IPS DF 6.9 (cell line): ENCODE data around the gene PREP.

Experiments
- DNase-seq: peaks from one replicate; pipeline ENCODE4 v3.0.0-alpha.2; 2013; ENCODE audit warnings: low read depth, low spot score
- H3K27ac ChIP-seq: one replicate; pipeline ENCODE4 v1.5.1; 2013; ENCODE audit warnings: low read length, control low read depth
- H3K27me3 ChIP-seq: 2 replicates; pipeline ENCODE4 v1.6.1; 2013; ENCODE audit warnings: mild to moderate bottlenecking, low read length; ENCODE audit not compliant: control insufficient read depth, insufficient read depth
- H3K36me3 ChIP-seq: 2 replicates; pipeline ENCODE4 v1.6.1; 2013; ENCODE audit warnings: low read length; ENCODE audit not compliant: control insufficient read depth, insufficient read depth
- H3K4me1 ChIP-seq: 2 replicates; pipeline ENCODE4 v1.6.1; 2013; ENCODE audit warnings: low read length; ENCODE audit not compliant: control insufficient read depth, insufficient read depth
- H3K4me3 ChIP-seq: 2 replicates; pipeline ENCODE4 v1.5.1; 2013; ENCODE audit warnings: mild to moderate bottlenecking, low read length
- H3K9me3 ChIP-seq: 2 replicates; pipeline ENCODE4 v1.6.1; 2013; ENCODE audit warnings: low read length, inconsistent platforms; ENCODE audit not compliant: control insufficient read depth, insufficient read depth
- WGBS: extraction: QIAGEN DNeasy Blood & Tissue Kit; methylation state at CpG from one replicate; pipeline ENCODE4 v1.1.7; 2013; ENCODE audit warnings: mixed read lengths, missing lambda C conversion rate; ENCODE audit not compliant: insufficient read length, insufficient coverage; 5-methylcytosine and 5-hydroxymethylcytosine counted together

The PREP gene

DNA sequence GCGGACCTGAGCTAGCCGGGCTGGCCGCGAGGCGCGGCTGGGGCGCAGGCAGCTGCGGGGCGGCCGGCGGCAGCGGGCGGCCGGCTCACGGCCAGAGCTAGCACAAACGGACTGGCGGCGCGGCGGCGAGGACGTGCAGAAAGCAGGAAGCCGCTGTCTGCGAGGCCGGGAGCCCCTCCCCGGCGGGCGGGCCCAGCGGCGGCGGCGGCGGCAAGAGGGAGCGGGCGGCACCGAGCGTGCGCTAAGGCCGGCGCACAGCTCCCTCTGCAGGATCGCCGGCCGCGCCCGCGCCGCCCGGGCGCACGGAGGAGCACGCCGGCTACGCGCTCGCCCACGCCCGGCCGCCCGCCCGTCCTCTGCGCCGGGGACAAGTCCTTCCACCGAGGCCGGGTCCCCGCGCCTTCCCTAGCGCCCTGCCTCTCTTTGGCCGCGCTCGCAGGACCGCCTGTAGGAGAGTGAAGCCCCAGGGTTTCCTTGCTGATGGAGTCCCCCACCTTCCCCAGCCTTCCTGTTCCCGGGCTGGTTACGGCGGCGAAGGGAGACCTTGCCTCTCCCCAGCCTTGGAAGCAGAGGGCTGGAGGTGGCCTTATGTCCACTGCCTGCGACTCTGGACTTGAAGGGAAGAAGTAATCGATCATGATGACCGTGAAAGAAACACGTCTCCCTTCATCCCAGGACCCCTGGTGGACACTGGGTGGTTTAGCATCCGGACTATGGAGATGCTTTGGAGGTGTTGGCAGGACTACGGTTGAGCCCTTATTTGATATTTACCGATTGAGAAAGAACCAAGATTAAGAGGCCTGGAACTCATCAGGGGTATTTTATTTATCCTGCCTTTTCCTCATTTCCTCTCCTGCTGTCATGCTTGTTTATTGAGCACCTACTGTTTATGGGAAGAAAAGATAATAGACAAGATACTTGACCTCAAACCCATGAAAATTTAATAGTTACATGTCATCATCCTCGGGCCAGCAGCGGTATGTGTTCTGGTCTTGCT is at the start of gene PREP:
Gene PREP, minus strand, starts transcription at position 144 of the 997 bp plus-strand sequence. CDS start 191 bp downstream, outside the sequence.
- Histone ChIP-seq H3K27me3 (no peaks in the 10 kb centered on the region), H3K27ac (no peak within 1 kb of the TSS), H3K9me3 (no peaks in the 10 kb centered on the region), H3K36me3 (no peaks in the 10 kb centered on the region), H3K4me1 (peaks cover 2% of the 10 kb centered on the region; the same call in 1 of the 2 replicates), H3K4me3 (peak within 1 kb of the TSS; percentile 91)
- no peak for DNase-seq
- WGBS, result no CpG with 5 or more reads among the region's 84 CpGs

DNA sequence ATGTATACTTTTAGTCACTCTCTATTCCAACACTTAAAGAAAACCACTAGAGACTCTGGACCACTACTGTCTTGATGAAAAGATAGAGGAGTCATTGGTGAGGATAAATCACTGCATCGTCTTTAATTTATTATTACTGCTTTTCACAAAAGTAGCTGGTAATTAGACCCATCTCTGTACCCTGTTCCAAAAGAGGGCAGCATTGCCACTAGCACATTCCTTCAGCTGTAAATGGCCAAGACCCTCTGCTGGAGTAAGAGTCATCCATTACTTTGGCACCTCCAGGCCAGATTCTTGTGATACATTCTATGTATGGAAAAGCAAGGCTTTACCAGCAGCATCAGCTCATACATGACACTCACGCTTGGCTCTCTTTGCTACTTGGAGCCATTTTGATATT is 49.5 kb upstream of the PREP start:
- no peak for DNase-seq
- no peaks in the 10 kb centered on the region for H3K4me1 ChIP-seq
- H3K27ac ChIP-seq, result no peak overlapping the region
- no peaks in the 10 kb centered on the region for H3K9me3 ChIP-seq
- WGBS, result no CpG with 5 or more reads among the region's 2 CpGs
- H3K36me3 ChIP-seq, result no peaks in the 10 kb centered on the region
- H3K27me3 ChIP-seq, result no peaks in the 10 kb centered on the region
- no peak overlapping the region for H3K4me3 ChIP-seq

DNA sequence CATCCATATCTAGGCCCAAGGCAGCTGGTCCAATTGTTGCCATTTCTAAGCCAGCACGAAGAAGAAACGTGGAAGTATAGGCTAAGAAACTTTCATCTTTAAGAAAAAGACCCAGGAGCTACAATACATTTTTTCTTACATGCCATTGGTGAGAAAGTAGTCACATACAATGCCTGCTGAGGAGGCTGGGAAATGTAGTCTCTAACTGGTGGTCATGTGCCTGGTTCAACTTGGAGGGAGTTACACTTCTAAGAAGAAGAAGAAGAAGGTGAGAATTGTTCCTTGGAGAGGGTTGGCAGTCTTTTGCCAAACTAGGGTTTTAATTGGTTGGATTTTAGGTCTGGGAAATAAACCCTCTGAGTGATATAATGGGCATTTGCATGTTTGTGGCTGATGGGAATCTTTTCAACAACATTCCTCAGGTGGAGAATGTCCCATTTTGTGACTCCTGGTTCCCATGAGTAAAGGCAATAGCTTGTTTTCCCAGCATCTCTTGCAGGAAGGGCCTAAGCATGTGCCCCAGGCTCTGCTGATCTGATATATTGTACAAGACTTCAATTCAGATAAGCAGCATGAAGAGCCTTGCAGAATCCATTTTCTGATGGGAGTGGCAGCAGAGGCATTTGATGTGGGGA is 47.0 kb upstream of the PREP start:
- no peaks in the 10 kb centered on the region for H3K27me3 ChIP-seq
- DNase-seq, result no peak
- no peaks in the 10 kb centered on the region for H3K4me1 ChIP-seq
- H3K27ac ChIP-seq, result no peak overlapping the region
- no CpG with 5 or more reads among the region's 2 CpGs for WGBS
- H3K4me3 ChIP-seq, result no peak overlapping the region
- H3K9me3 ChIP-seq, result no peaks in the 10 kb centered on the region
- no peaks in the 10 kb centered on the region for H3K36me3 ChIP-seq

DNA sequence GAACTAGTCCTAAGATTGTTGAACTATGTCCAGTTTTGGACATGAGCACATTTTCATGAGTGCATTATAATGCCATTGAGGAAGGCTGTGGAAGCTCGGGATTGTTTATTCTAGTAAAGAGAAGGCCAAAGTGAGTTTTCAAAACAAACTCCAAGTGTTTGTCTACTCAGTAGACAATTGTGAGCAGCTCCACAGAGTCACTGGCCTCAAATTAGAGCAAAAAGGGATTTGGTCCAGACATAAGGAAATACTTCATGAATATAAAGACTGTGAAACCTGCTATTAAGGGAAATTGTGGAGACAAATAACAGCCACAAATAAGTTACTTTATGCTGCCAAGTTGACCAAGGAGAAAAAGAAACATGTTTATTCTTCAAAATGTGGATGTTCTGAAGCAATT is 42.6 kb upstream of the PREP start:
- Histone ChIP-seq H3K4me1 (no peaks in the 10 kb centered on the region), H3K27me3 (no peaks in the 10 kb centered on the region), H3K36me3 (no peaks in the 10 kb centered on the region), H3K9me3 (no peaks in the 10 kb centered on the region), H3K4me3 (no peak overlapping the region), H3K27ac (no peak overlapping the region)
- DNase-seq, result no peak
- WGBS, result no CpG with 5 or more reads among the region's 1 CpG

DNA sequence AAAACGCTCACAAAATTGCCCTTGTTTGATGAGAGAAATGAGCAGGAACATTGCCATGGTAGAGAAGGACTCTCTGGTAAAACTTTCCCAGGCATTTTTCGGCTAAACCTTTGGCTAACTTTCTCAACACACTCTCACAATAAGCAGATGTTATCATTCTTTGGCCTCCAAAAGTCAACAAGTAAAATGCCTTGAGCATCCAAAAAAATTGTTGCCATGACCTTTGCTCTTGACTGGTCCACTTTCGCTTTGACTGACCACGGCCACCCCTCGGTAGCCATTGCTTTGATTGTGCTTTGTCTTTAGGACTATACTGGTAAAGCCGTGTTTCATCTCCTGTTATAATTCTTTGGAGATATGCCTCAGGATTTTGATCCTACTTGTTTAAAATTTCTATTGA is 41.1 kb upstream of the PREP start:
- DNase-seq, result no peak
- H3K27ac ChIP-seq, result no peak overlapping the region
- no peaks in the 10 kb centered on the region for H3K4me1 ChIP-seq
- no peak overlapping the region for H3K4me3 ChIP-seq
- H3K9me3 ChIP-seq, result no peaks in the 10 kb centered on the region
- H3K27me3 ChIP-seq, result no peaks in the 10 kb centered on the region
- H3K36me3 ChIP-seq, result no peaks in the 10 kb centered on the region
- WGBS, result no CpG with 5 or more reads among the region's 6 CpGs

DNA sequence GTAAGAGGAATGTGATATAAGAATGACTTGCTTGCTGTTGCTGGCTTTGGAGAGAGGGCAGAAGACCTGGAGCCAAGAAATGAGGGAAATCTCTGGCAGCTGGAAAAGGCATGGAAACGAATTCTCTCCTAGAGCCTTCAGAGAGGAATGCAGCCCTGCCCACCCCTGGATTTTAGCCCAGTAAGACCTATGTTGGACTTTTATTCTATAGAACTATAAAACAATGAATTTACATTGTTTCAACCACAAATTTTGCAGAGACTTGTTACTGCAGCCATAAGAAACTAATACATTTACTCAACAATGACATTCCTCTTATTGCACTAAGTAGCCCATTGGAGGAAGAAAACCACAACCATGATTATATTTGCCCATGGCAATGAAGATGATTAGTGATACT is 39.5 kb upstream of the PREP start:
- no peak overlapping the region for H3K27ac ChIP-seq
- H3K27me3 ChIP-seq, result no peaks in the 10 kb centered on the region
- no peaks in the 10 kb centered on the region for H3K9me3 ChIP-seq
- no peak overlapping the region for H3K4me3 ChIP-seq
- WGBS, result no CpG with 5 or more reads among the region's 1 CpG
- DNase-seq, result no peak
- H3K36me3 ChIP-seq, result no peaks in the 10 kb centered on the region
- no peaks in the 10 kb centered on the region for H3K4me1 ChIP-seq

DNA sequence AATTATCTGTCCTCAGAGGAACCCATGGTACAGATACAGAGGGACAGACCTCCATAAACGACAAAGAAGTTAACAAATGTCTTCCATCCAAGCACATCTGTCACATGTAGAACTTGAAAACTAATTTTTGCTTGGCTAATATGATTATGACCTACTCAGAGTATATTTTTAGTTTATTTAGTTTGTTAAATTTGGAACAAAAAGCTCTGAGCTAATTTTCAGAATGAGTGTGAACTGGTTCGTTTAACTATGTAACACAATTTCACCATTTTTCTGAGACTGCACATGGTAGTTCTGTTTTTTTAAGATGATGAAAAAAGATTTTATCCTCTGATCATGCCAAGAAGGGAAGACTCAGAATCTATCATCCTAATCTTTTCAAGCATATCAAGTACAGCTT is 34.4 kb upstream of the PREP start:
- Histone ChIP-seq H3K27ac (no peak overlapping the region), H3K4me3 (no peak overlapping the region), H3K4me1 (no peaks in the 10 kb centered on the region), H3K9me3 (no peaks in the 10 kb centered on the region), H3K36me3 (no peaks in the 10 kb centered on the region), H3K27me3 (no peaks in the 10 kb centered on the region)
- DNase-seq, result no peak
- no CpG with 5 or more reads among the region's 2 CpGs for WGBS

DNA sequence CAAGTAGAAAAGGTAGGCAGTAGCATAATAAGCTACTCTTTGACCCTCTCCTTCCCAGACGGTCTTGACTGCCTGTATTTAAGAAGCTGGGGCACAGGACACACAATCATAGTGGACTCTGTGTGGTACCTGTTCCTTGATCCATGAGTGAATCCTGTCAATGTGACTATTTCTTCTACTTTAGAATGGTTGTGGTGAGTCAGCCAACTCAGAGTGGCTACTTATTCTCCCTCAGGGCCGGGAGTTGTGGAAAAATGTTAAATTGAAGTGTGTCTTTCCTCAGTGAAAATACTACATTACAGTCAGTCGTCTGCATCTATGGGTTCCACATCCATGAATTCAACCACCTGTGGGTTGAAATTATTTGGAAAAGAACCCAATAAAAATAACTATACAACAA is 30.8 kb upstream of the PREP start:
- WGBS, result no CpG with 5 or more reads among the region's 3 CpGs
- Histone ChIP-seq H3K4me1 (no peaks in the 10 kb centered on the region), H3K4me3 (no peak overlapping the region), H3K36me3 (no peaks in the 10 kb centered on the region), H3K27ac (no peak overlapping the region), H3K9me3 (no peaks in the 10 kb centered on the region), H3K27me3 (no peaks in the 10 kb centered on the region)
- no peak for DNase-seq

DNA sequence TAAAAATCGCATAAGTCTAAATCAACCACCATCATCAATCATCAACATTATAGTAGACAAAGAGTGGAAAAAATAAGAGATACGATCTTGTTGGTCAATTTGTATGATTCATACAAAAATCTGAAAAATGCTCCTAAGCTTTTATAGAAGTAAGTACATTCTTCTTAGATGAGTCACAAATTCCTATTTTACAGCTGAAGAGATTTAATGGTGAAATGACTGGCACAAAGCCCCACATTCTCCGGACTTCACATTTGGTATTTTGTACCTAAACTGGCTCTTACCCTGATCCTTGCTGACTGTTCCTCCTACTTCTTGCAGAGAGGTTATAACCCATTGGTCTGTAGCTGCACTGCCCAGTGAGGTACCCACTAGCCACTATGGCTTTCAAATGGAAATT is 29.9 kb upstream of the PREP start:
- H3K9me3 ChIP-seq, result no peaks in the 10 kb centered on the region
- no peak overlapping the region for H3K27ac ChIP-seq
- H3K27me3 ChIP-seq, result no peaks in the 10 kb centered on the region
- no peak overlapping the region for H3K4me3 ChIP-seq
- H3K36me3 ChIP-seq, result no peaks in the 10 kb centered on the region
- WGBS, result no CpG with 5 or more reads among the region's 3 CpGs
- no peaks in the 10 kb centered on the region for H3K4me1 ChIP-seq
- no peak for DNase-seq

DNA sequence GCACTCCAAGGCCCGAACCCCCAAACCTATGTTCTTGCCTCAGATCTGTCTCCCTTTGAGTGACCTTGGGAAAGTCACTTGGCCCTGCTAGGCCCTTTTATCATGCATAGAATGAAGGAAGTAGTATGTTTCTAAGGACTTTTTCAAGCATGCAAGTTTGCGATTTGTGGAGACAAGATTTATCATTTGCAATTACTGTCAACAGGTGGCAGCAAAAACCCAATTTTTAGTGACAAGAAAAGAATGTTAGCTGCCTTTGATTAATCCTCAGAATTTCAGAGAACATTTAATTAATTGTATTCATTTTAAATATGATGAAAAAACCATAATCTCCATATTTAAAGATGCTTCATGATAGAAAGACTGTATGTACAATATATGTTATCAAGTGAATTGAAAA is 28.3 kb upstream of the PREP start:
- peak; percentile 16 for DNase-seq

More for the DNA sequence above, 28.3 kb upstream of the PREP start:
- WGBS, result no CpG with 5 or more reads among the region's 2 CpGs
- no peaks in the 10 kb centered on the region for H3K36me3 ChIP-seq
- no peaks in the 10 kb centered on the region for H3K4me1 ChIP-seq
- no peaks in the 10 kb centered on the region for H3K27me3 ChIP-seq
- H3K4me3 ChIP-seq, result no peak overlapping the region
- no peak overlapping the region for H3K27ac ChIP-seq
- no peaks in the 10 kb centered on the region for H3K9me3 ChIP-seq
